Transverse colon (tissue), 3 donors: Measurements from ENCODE around the gene PRR7.

Source experiments
- EP300 ChIP-seq: sonication (generic); formaldehyde crosslinking; IDR thresholded peaks from one replicate; pipeline ENCODE4 v1.6.1; 2017; ENCODE audit warnings: antibody characterized with exemption, low read depth
- TF ChIP-seq, protein P1 (sequence below), 5 experiments: fragments of 200-600 bp in 3 of 5; fragments of 450-650 bp in 2 of 5; sonication (generic) in 3 of 5; IDR thresholded peaks; 1 replicate in 2 of 5; 2 replicates in 3 of 5; pipeline ENCODE4 v1.5.1; 2016 to 2017; ENCODE audit warnings: antibody characterized with exemption in 5 of 5, inconsistent platforms in 3 of 5, mild to moderate bottlenecking in 2 of 5, moderate library complexity in 1 of 5

DNA sequence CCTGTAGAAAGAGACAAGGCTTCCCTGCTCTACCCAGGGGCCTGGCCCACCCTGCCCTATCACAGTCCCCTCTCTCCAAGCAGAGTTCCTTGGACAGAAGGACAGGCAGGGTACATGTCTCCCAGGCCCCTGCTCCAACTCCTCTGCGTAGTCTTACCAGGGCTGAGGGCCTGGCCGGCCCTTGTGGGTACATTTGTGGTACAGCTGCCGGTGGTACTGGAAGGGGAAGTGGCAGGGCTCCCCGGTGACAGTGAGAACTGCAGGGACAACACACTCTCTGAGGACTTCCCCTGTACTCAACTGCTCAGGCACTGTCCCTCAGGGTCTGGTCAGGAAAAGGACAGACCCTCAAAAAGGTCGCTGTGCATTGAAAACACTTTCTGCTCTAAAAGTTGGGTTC is 40.8 kb upstream of the PRR7 start:
- TF ChIP-seq, protein P1, sequence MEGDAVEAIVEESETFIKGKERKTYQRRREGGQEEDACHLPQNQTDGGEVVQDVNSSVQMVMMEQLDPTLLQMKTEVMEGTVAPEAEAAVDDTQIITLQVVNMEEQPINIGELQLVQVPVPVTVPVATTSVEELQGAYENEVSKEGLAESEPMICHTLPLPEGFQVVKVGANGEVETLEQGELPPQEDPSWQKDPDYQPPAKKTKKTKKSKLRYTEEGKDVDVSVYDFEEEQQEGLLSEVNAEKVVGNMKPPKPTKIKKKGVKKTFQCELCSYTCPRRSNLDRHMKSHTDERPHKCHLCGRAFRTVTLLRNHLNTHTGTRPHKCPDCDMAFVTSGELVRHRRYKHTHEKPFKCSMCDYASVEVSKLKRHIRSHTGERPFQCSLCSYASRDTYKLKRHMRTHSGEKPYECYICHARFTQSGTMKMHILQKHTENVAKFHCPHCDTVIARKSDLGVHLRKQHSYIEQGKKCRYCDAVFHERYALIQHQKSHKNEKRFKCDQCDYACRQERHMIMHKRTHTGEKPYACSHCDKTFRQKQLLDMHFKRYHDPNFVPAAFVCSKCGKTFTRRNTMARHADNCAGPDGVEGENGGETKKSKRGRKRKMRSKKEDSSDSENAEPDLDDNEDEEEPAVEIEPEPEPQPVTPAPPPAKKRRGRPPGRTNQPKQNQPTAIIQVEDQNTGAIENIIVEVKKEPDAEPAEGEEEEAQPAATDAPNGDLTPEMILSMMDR (IDR thresholded peaks at IDR 0.05), result no peak
- no peak for TF ChIP-seq EP300
